ENCODE measurements around the gene CEP97.

Gene CEP97

DNA sequence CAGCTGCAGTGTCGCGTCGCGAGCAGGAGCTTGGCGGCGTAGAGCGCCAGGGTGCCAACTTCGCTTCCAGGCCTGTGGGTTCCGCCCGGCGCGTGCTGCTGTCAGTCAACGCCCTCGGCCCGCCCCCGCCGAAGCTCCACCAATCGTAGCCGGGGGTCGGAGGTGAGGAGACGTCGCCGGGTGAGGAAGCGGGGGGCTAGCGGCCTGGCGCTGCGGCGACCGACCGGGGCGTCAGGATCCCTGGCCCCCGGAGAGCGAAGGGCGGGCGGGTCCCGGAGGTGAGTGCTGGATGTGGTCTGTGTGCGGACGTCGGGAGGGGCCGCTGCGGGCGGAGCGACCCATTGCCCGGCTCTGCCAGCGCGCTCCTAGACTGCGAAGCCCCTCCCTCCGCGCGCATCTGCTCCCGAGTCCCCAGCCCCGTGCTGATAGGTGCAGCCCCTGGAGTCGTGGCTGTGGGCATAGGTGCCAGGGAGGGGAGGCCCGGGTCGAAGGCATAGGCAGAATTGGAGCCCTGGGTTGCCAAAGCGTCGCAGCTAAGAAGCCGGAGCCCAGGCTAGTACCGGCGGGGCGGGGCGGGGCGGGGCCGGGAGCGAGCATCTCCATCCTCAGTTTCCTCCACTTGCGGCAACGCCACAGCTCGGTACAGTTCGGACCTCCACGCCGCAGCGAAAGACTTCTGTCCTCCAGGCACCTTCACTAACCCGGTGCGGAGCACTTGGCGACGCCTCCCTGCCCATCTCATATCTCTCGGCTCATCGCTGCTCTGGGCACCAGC lies 54.8 kb downstream of the CEP97 start, which contains the start of gene NXPE3 (continued):
- TF ChIP-seq ZBTB8A (tag by site-specific recombination; IDR thresholded peaks at IDR 0.05) (no peak), CTCF (tag by site-specific recombination; IDR thresholded peaks at IDR 0.05) (no peak; the same call in 1 of the 2 replicates), SALL2 (tag by site-specific recombination; IDR thresholded peaks at IDR 0.05; ENCODE audit: borderline replicate concordance) (no peak), ZFP69B (tag by site-specific recombination; IDR thresholded peaks at IDR 0.05) (no peak), ZNF146 (tag by site-specific recombination; IDR thresholded peaks at IDR 0.05) (no peak), ZNF174 (tag by site-specific recombination; IDR thresholded peaks at IDR 0.05) (no peak), KLF9 (tag by site-specific recombination; IDR thresholded peaks at IDR 0.05; ENCODE audit: low read depth) (peak; percentile 40), ZNF629 (tag by site-specific recombination; IDR thresholded peaks at IDR 0.05) (no peak), ZNF623 (tag by site-specific recombination; IDR thresholded peaks at IDR 0.05) (no peak), REST (tag by site-specific recombination; IDR thresholded peaks at IDR 0.05) (no peak), ZSCAN30 (tag by site-specific recombination; IDR thresholded peaks at IDR 0.05) (peak; percentile 41; the same call in 1 of the 2 replicates), ZNF175 (tag by site-specific recombination; IDR thresholded peaks at IDR 0.05) (no peak), WT1 (tag by site-specific recombination; IDR thresholded peaks at IDR 0.05) (no peak), ZNF24 (tag by site-specific recombination; IDR thresholded peaks at IDR 0.05) (no peak), GLI2 (tag by site-specific recombination; IDR thresholded peaks at IDR 0.05; ENCODE audit: borderline replicate concordance, low read depth) (no peak), ZNF366 (tag by site-specific recombination; conservative IDR thresholded peaks at IDR 0.05) (no peak), ZNF16 (tag by site-specific recombination; IDR thresholded peaks at IDR 0.05; ENCODE audit: low read depth) (no peak), ZNF610 (tag by site-specific recombination; IDR thresholded peaks at IDR 0.05; ENCODE audit: borderline replicate concordance) (no peak), ZNF548 (tag by site-specific recombination; IDR thresholded peaks at IDR 0.05) (no peak), ZNF596 (tag by site-specific recombination; IDR thresholded peaks at IDR 0.05) (no peak), GLIS2 (tag by site-specific recombination; IDR thresholded peaks at IDR 0.05) (peak; percentile 86), ZNF112 (tag by site-specific recombination; IDR thresholded peaks at IDR 0.05) (no peak), ZNF658 (tag by site-specific recombination; IDR thresholded peaks at IDR 0.05) (no peak), GLI4 (tag by site-specific recombination; IDR thresholded peaks at IDR 0.05) (no peak), ZNF391 (tag by site-specific recombination; IDR thresholded peaks at IDR 0.05; ENCODE audit: borderline replicate concordance, low read depth) (no peak), ZNF571 (tag by site-specific recombination; IDR thresholded peaks at IDR 0.05) (no peak), ZSCAN23 (tag by site-specific recombination; IDR thresholded peaks at IDR 0.05) (no peak), SCRT2 (tag by site-specific recombination; IDR thresholded peaks at IDR 0.05) (no peak), KLF16 (tag by site-specific recombination; IDR thresholded peaks at IDR 0.05) (no peak), ZNF114 (tag by site-specific recombination; IDR thresholded peaks at IDR 0.05) (no peak)
- TF ChIP-seq, protein P1, sequence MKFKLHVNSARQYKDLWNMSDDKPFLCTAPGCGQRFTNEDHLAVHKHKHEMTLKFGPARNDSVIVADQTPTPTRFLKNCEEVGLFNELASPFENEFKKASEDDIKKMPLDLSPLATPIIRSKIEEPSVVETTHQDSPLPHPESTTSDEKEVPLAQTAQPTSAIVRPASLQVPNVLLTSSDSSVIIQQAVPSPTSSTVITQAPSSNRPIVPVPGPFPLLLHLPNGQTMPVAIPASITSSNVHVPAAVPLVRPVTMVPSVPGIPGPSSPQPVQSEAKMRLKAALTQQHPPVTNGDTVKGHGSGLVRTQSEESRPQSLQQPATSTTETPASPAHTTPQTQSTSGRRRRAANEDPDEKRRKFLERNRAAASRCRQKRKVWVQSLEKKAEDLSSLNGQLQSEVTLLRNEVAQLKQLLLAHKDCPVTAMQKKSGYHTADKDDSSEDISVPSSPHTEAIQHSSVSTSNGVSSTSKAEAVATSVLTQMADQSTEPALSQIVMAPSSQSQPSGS (tag by site-specific recombination; IDR thresholded peaks at IDR 0.05; ENCODE audit: low read depth): no peak
- TF ChIP-seq, protein P2, sequence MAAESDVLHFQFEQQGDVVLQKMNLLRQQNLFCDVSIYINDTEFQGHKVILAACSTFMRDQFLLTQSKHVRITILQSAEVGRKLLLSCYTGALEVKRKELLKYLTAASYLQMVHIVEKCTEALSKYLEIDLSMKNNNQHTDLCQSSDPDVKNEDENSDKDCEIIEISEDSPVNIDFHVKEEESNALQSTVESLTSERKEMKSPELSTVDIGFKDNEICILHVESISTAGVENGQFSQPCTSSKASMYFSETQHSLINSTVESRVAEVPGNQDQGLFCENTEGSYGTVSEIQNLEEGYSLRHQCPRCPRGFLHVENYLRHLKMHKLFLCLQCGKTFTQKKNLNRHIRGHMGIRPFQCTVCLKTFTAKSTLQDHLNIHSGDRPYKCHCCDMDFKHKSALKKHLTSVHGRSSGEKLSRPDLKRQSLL (tag by site-specific recombination; IDR thresholded peaks at IDR 0.05): no peak

Measured in HEK293 (cell line).